ENCODE measurements around the gene CLDN14.

- TF ChIP-seq CTCF (IDR thresholded peaks at IDR 0.05) (no peak), POLR2AphosphoS5 (IDR thresholded peaks at IDR 0.05) (no peak)
These were observed 60.7 kb downstream of the CLDN14 start for GRCh38 chr21:36419241-36419640.

Data from stomach (tissue), 4 donors.